GM21529 (cell line): ENCODE data around the gene TMEM141.
"Not testable (repeated sequence)": the region's sequence is repeated elsewhere in the genome, so short reads cannot be mapped to it uniquely, and the experiment has no call there.

Experiments
- ATAC-seq: cut with Tn5 transposase; IDR thresholded peaks from one replicate; pipeline ENCODE4 v1.9.1; 2021; ENCODE audit not compliant: unreplicated experiment

The TMEM141 gene

DNA sequence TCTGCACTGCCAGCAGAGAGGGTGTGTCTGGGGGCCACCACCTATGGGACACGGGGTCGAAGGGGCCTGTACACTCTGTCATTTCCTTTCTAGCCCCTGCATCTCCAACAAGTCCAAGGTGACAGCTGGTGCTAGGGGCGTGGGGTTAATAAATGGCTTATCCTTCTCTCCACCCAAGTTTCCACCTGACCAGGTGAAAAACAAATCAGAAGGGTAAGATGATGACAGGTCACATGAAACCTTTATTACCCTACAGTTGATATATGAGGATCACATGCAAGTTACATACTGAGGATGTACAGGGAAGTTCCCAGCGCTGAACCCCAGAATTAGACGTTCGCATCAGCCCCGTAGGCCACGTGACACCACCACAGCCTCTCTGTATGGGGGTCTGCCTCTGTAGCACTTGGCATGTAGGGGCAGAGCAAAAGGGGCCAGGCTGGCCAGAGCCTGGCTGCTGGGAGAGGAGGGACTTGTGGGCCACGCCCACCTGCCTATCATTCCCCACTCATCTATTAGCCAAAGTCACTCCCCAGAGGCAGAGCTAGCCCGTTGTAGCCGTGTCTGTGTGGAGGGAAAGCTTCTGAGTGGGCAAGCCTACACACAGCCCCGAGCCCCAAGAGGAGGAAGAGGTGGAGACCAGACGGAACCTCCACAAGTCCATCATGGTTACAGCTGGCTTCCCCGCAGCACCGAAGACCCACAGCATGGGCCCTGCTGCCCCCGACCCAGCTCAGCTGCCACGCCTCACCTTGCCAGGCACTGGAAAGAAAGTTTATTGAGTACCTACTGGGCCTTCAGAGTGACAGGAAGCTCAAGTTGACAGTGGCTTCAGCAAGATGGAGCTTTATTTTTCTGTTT, 2.2 kb downstream of the TMEM141 start:
- no peak for ATAC-seq

DNA sequence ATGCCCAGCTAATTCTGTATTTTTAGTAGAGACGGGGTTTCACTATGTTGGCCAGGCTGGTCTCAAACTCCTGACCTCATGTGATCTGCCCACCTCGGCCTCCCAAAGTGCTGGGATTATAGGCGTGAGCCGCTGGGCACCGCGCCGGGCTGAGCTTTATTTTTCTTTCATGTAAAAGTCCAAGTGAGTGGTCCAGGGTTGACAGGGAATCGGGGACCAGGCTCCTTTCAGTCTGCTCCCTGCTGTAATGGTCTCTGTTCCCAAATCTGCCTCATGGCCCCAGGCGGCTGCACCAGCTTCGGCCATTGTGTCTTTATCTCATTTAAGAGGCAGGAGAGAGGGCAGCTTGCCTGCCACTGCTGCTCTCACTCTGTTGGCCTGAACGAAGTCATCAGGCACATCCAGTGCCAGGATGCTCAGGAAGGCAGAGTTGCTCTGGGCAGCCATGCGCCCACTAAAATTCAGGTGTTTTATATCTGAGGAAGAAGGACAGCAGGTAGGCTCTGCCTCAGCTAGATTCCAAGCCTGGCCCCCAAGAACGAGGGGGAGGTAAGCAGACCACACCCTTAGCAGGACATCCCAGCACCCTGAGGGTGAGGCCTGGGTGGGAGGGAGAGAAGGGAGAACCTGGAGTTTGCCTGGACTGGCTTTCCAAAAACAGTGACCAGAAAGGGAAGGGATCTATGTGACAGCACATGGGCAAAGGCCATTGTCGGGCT, 3.3 kb downstream of the TMEM141 start:
- no peak for ATAC-seq

DNA sequence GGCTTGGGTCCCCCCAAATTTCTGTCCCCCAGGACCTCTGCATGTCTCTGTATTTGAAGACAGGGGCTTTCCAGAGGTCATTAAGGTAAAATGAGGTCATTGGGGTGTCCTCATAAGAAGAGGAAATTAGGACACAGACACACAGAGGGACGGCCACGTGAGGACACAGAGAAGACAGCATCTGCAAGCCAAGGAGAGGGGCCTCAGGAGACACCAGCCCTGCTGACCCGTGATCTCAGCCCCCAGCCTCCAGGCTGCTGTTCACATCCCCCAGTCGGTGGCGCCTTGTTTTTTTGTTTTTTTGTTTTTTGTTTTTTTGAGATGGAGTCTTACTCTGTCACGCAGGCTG, 3.8 kb downstream of the TMEM141 start:
- ATAC-seq, result no peak

- no peak for ATAC-seq
Measured at GRCh38 chr9:136796238-136796774, 5.2 kb downstream of the TMEM141 start, which contains the start of gene CCDC183. CCDC183 (plus strand) TSS chr9:136796338; CDS start chr9:136796398, 60 bp downstream.

DNA sequence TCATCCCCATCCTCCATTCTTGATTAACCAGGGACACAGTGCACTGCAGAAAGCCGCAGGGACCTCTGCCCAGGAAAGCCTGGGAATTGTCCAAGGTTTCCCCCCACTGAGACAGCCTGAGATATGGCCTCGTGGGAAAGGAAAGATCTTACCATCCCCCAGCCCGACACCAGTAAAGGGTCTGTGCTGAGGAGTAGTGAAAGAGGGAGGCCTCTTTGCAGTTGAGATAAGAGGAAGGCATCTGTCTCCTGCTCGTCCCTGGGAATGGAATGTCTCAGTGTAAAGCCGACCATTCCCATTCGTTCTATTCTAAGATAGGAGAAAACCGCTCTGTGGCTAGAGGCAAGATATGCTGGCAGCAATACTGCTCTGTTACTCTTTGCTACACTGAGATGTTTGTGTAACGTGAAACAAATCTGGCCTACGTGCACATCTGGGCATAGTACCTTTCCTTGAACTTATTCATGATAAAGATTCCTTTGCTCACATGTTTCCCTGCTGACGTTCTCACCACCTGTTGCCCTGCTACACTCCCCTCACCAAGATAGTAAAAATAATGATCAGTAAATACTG, 5.7 kb downstream of the TMEM141 start:
- not testable (repeated sequence) for ATAC-seq

DNA sequence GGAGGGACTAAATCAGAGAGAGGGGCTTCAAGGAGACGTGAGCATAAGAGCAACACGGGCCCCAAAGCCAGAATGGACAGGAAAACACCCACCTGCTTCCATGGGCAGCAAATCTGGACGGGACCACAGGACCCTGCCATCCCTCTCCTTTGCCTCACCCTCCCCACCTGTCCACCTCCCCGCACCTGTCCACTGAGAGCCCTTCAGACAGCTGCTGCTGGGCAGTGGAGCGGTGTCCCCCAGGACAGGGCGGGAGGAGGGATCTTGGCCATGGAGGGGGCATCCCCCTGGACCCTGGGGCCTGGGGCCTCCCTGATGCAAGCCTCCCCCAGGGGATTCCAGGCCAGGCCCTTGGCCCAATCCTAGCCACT, 7.5 kb downstream of the TMEM141 start:
- ATAC-seq, result no peak

- no peak for ATAC-seq
Measured at GRCh38 chr9:136799079-136799853, 8.1 kb downstream of the TMEM141 start.

DNA sequence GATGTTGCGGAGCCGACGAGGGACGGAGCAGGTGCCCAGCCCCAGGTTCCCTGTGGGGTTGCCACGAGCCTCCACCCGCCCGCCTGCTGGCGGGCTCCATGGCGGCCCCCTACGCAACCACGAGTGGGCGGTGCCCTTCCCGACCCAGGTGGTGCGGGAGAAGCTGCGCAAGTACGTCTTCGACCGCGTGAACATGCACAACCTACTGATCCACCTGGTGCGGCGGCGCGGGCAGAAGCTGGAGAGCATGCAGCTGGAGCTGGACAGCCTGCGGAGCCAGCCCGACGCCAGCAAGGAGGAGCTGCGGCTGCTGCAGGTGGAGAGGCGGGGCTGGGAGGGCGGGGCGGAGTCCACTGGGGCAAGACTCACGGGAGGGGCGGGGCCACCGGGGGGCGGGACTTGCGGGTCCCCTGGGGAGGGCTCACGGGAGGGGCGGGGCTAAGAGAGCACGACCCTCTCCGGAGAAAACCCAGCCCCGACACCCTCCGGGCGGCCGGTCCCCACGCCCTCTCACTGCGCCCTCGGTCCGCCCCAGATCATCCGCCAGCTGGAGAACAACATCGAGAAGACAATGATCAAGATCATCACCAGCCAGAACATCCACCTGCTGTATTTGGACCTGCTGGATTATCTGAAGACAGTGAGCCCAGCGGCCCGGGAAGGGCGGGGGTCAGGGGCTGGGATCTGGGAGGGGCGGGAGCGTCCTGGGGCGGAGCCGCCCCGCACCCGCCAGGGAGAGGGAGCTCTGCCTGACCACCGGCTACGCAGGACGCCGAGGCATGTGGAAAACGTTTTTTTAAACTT, 8.9 kb downstream of the TMEM141 start:
- ATAC-seq, result peak; percentile 49

- ATAC-seq, result no peak
Measured at GRCh38 chr9:136802321-136802720, 11.2 kb downstream of the TMEM141 start.

- ATAC-seq, result not testable (repeated sequence)
Measured at GRCh38 chr9:136803009-136803550, 11.9 kb downstream of the TMEM141 start.

- no peak for ATAC-seq
Measured at GRCh38 chr9:136803551-136804508, 12.7 kb downstream of the TMEM141 start.

DNA sequence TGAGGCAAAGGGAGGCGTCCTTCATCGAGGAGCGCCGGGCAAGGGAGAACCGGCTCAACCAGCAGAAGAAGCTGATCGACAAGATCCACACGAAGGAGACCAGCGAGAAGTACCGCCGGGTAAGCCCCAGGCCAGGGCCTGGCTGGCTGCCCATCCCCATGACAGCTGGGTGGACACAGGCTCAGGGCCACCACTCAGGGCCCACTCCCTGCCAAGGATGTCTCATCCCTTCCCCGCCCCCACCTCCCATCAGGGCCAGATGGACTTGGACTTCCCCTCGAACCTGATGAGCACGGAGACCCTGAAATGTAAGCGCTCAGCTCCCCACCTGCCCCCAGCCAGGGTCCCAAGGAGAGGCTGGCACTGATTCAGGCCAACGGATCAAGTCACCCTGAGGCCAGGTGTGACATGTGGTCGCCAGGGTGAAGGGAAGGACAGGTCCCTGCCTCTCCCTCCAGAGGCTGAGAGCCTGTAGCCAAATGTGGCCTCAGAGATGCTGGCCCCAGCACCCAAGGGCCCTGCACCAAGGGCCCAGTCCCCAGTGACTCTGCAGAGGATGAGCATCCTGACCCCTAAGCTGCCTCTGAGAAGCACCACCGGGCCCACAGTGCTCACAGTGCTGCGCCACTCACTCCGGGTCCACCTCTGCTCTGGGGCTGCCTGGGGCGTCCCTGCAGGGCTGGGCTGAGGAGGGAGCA, 13.5 kb downstream of the TMEM141 start:
- ATAC-seq, result no peak

- ATAC-seq, result no peak
Measured at GRCh38 chr9:136805207-136805740, 14.1 kb downstream of the TMEM141 start.

- no peak for ATAC-seq
Measured at GRCh38 chr9:136806067-136806466, 14.9 kb downstream of the TMEM141 start.

DNA sequence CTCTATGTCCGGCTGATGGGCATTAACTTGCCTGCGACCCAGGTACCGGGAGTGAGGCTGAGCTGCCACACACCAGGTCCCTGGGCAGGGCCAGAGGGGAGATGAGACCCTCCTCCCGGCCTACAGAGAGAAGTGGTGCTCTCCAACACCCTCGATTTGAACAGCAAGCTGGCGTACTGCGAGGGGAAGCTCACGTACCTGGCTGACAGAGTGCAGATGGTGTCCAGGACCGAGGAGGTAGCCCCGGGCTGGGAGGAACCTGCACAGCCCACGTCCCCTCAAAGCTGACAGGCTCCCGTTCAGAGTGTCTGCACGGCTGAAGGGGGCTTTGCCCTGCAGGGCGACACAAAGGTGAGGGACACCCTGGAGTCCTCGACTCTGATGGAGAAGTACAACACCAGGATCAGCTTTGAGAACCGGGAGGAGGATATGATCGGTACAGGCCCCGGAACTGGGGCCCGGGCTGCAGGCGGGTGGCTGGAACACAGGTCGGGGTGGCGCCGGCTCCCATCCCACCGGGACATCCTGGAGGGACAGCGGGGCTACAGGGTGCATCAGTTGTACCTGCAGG, 15.6 kb downstream of the TMEM141 start:
- ATAC-seq, result no peak

GRCh38 chr9:136807281-136808074, 16.3 kb downstream of the TMEM141 start, which contains the start of gene RABL6:
RABL6 (plus strand) TSS chr9:136807948; CDS start chr9:136808197, 249 bp downstream.
- ATAC-seq, result peak; percentile 71
